Islet precursor cell (in vitro differentiated cells): ENCODE data around the gene PCK2.

Source experiments
- DNase-seq: peaks from one replicate; pipeline ENCODE4 v3.0.0-alpha.2; 2018

Gene PCK2

DNA sequence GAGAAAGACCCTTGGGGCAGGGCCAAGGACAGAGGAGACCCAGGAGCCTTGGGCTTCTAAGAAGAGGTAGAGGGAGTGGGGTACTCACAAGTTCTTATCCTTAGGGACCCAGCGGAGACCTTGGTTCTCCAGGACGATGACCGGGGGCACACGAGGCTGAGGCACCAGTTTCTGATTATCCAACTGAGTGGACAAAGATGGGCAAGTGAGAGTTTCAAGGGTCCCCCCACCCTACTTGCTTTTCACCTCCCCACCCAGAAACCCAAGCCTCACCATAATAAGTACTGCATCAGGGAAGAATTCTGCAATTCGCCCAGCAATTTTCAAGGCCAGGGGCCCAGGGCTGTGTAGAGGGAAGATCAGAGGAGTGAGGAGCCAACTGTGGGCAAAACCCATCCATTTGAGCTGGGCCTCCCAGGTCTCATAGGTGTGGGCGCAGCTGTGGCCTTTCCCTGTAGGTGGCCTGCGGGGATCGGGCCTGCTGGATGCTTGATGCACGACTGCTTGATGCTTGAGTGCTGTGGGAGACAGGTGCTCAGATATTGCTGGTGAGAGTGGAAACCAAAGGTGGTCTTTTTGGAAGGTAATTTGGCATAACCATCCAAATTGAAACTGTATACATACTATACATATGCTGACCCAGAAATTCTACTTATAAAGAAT is 45.3 kb downstream of the PCK2 start:
- no peak for DNase-seq

GRCh38 chr14:24141097-24141880 is 47.2 kb downstream of the PCK2 start, which contains the start of gene EMC9:
Gene EMC9, minus strand, starts transcription at chr14:24141591. Its CDS starts 287 bp downstream, at chr14:24141304.
- peak; percentile 100 for DNase-seq

GRCh38 chr14:24143511-24143910 is 49.4 kb downstream of the PCK2 start:
- DNase-seq, result no peak

DNA sequence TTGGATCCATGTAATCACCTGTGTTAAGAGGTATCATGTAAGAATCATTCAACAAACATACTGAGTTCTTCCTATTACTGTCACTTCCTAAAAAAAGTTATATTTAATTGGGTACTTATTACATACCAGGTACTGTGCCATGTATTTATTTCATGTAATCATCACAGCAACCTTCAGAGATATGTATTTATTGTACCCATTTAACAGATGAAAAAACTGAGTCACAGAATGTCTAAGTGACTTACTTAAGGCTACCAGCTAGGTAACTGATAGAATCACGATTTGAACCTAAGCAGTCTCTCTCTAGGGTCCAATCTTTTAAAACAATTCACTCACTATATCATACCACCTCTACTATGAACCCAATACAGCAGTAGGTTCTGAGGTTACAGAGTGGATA is 50.3 kb downstream of the PCK2 start:
- no peak for DNase-seq

- no peak for DNase-seq
These were observed 51.1 kb downstream of the PCK2 start for GRCh38 chr14:24145219-24145618.

GRCh38 chr14:24145690-24146452 is 51.8 kb downstream of the PCK2 start:
- DNase-seq, result no peak

DNA sequence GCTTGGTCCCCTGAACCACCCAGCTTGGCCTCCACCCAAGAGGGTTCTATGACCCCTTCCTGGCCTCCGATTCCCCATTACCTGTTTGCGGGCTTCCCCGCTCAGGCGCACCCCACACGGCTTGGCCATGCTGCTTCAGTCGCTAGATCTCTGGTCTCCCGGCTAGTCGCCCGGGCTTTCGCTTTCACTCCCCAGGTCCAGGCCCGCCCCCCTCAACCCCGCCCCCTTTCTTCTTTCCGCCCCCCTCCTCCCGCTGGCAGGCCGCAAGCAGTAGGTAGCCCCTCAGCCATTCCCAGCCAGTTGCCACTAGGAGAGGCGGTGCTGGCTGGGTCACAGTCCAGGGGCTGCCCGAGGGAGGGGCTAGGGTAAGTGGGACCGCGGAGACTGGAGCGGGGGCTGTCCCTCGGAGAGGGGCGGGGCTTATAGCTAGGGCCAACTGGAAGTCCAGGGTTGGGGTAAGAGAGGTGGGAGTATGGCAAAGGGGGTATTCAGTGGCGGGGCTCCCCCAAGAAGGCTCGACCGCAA is 52.4 kb downstream of the PCK2 start, which contains the start of gene PSME2:
TSS of gene PSME2 (minus strand) at position 158 of the 525 bp plus-strand sequence. CDS start at position 129, 29 bp downstream.
- DNase-seq, result peak; percentile 100

- DNase-seq, result peak; percentile 99
These were observed 53.1 kb downstream of the PCK2 start, which contains the start of gene RNF31 for GRCh38 chr14:24146978-24147760. Gene RNF31, plus strand, starts transcription at chr14:24147498. Its CDS starts 201 bp downstream, at chr14:24147699.

- DNase-seq, result no peak
These were observed 53.8 kb downstream of the PCK2 start for GRCh38 chr14:24147761-24148428.

- DNase-seq, result no peak
These were observed 55.3 kb downstream of the PCK2 start for GRCh38 chr14:24149302-24149969.

- no peak for DNase-seq
These were observed 56.0 kb downstream of the PCK2 start for GRCh38 chr14:24150061-24150460.

GRCh38 chr14:24150567-24150966 is 56.5 kb downstream of the PCK2 start:
- no peak for DNase-seq

GRCh38 chr14:24150993-24151392 is 56.9 kb downstream of the PCK2 start:
- no peak for DNase-seq

DNA sequence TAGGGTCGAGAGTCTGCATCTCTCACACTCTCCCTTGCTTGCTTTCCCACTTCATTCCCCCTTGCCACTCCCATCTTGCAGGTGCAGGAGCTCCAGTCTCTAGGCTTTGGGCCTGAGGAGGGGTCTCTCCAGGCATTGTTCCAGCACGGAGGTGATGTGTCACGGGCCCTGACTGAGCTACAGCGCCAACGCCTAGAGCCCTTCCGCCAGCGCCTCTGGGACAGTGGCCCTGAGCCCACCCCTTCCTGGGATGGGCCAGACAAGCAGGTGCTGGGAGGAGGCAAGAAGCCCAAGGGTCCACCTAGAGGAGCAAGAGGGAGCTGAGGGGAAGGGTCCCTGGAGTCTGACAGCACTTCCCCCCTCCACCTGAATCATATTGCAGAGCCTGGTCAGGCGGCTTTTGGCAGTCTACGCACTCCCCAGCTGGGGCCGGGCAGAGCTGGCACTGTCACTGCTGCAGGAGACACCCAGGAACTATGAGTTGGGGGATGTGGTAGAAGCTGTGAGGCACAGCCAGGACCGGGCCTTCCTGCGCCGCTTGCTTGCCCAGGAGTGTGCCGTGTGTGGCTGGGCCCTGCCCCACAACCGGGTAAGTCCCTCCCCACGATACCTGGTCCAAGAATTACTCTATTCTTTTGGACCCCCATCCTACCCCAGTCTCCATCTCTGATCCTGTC is 57.4 kb downstream of the PCK2 start:
- no peak for DNase-seq
